Measurements from ENCODE around the gene EMC8.

GRCh38 chr16:85773044-85773443 is 26.3 kb downstream of the EMC8 start:
- TF ChIP-seq CTCF (conservative IDR thresholded peaks at IDR 0.05; ENCODE audit: low read length) (no peak), EZH2phosphoT487 (IDR thresholded peaks at IDR 0.05; ENCODE audit: borderline replicate concordance) (no peak)
